GM23248 (cell line): ENCODE measurements around the gene PMAIP1. TPM values are rescaled to one million over a fixed set of nuclear protein-coding genes. Genes with fewer than 3 reads are reported as not detected.
A peak's percentile ranks its signal among the peaks of the same experiment; 100 is the strongest.

Source experiments
- DNase-seq: peaks from one replicate; pipeline ENCODE4 v3.0.0-alpha.2; 2015
- H2AFZ ChIP-seq: fragments of 200-600 bp; sonication (generic); 2 replicates; pipeline ENCODE4 v1.6.1; 2016; ENCODE audit warnings: antibody characterized with exemption
- H3F3A ChIP-seq: fragments of 200-600 bp; sonication (generic); 2 replicates; pipeline ENCODE4 v1.6.1; 2016; ENCODE audit warnings: mild to moderate bottlenecking, antibody characterized with exemption, mixed run types; ENCODE audit not compliant: insufficient read depth
- H3K27ac ChIP-seq: fragments of 200-600 bp; sonication (generic); 2 replicates; pipeline ENCODE4 v1.5.1; 2016; ENCODE audit warnings: mild to moderate bottlenecking
- H3K27me3 ChIP-seq: fragments of 200-600 bp; sonication (generic); replicated peaks from 2 replicates; pipeline ENCODE4 v1.6.1; 2016; ENCODE audit warnings: mild to moderate bottlenecking; ENCODE audit not compliant: insufficient read depth
- H3K36me3 ChIP-seq: fragments of 200-600 bp; sonication (generic); 2 replicates; pipeline ENCODE4 v1.6.1; 2016; ENCODE audit warnings: low read depth, mild to moderate bottlenecking
- H3K4me1 ChIP-seq: fragments of 200-600 bp; sonication (generic); 2 replicates; pipeline ENCODE4 v1.6.1; 2016; ENCODE audit warnings: mild to moderate bottlenecking; ENCODE audit not compliant: insufficient read depth
- H3K4me2 ChIP-seq: fragments of 200-600 bp; sonication (generic); one replicate; pipeline ENCODE4 v1.6.1; 2016; ENCODE audit warnings: mild to moderate bottlenecking; ENCODE audit not compliant: unreplicated experiment
- H3K4me3 ChIP-seq: fragments of 200-600 bp; sonication (generic); 2 replicates; pipeline ENCODE4 v1.5.1; 2016; ENCODE audit warnings: mild to moderate bottlenecking
- H3K79me2 ChIP-seq: fragments of 200-600 bp; sonication (generic); 2 replicates; pipeline ENCODE4 v1.6.1; 2016; ENCODE audit warnings: mild to moderate bottlenecking; ENCODE audit not compliant: insufficient read depth
- H3K9ac ChIP-seq: fragments of 200-600 bp; sonication (generic); 2 replicates; pipeline ENCODE4 v1.6.1; 2016; ENCODE audit warnings: mild to moderate bottlenecking
- H3K9me2 ChIP-seq: fragments of 200-600 bp; sonication (generic); 2 replicates; pipeline ENCODE4 v1.6.1; 2016; ENCODE audit warnings: mixed run types, mild to moderate bottlenecking, moderate library complexity; ENCODE audit not compliant: insufficient read depth
- H3K9me3 ChIP-seq: fragments of 200-600 bp; sonication (generic); one replicate; pipeline ENCODE4 v1.6.1; 2017; ENCODE audit warnings: low read depth
- H4K20me1 ChIP-seq: fragments of 200-600 bp; sonication (generic); 2 replicates; pipeline ENCODE4 v1.6.0; 2016; ENCODE audit not compliant: insufficient read depth
- EZH2 ChIP-seq: fragments of 200-600 bp; sonication (generic); IDR thresholded peaks from 2 replicates; pipeline ENCODE4 v1.6.1; 2018; ENCODE audit warnings: antibody characterized with exemption, mild to moderate bottlenecking; ENCODE audit not compliant: insufficient read depth, poor library complexity, severe bottlenecking
- EZH2phosphoT487 ChIP-seq: fragments of 200-600 bp; sonication (generic); IDR thresholded peaks from 2 replicates; pipeline ENCODE4 v1.6.1; 2018; ENCODE audit warnings: antibody characterized with exemption, moderate library complexity, mild to moderate bottlenecking, low read depth; ENCODE audit not compliant: insufficient read depth
- WGBS, 2 experiments: methylation state at CpG; one replicate each; pipeline ENCODE4 v1.1.6; 2015 to 2017; ENCODE audit warnings: low lambda C conversion rate in 2 of 2, low coverage in 1 of 2; ENCODE audit errors: missing lambda C conversion rate in 2 of 2; 5-methylcytosine and 5-hydroxymethylcytosine counted together
- in situ Hi-C: fragments of 300-500 bp; cut with MboI; formaldehyde crosslinking; loops from 2 replicates; pipeline ENCODE4 v1.15.0; 2020
- polyA plus RNA-seq: library from polyadenylated mRNA; unstranded; fragments of >200 nt; fragmentation: Nextera tagmentation; extraction: Ambion mirVana; gene quantifications from 2 replicates; pipeline ENCODE4 v1.2.1, GENCODE V29; 2016
- total RNA-seq: library from RNA; depleted of rRNA; stranded (reverse); fragments of >200 nt; shearing (Covaris generic); gene quantifications from 2 replicates; pipeline ENCODE4 v1.2.3, GENCODE V29; 2014

The PMAIP1 gene
- total and polyA plus RNA-seq, 2 experiments from 2014 or later: 5.3 to 7.5 TPM

GRCh38 chr18:59902993-59903610 lies 3.3 kb downstream of the PMAIP1 start:
- Histone ChIP-seq H3K9me3 (no peaks in the 10 kb centered on the region), H4K20me1 (no peaks in the 10 kb centered on the region), H3K4me2 (no peak overlapping the region), H3K9me2 (no peaks in the 10 kb centered on the region), H3K27me3 (no peaks in the 10 kb centered on the region), H3K27ac (no peak overlapping the region), H2AFZ (no peak overlapping the region), H3K4me1 (peaks cover 28% of the 10 kb centered on the region), H3K36me3 (peaks cover 5% of the 10 kb centered on the region), H3K9ac (no peak overlapping the region), H3K79me2 (peaks cover 31% of the 10 kb centered on the region), H3K4me3 (no peak overlapping the region), H3F3A (peaks cover 45% of the 10 kb centered on the region)
- WGBS, 2 experiments: 98% methylated on average over 8 of the region's 8 CpGs
- in situ Hi-C loops: no loop called here
- DNase-seq: no peak
- no peak for TF ChIP-seq EZH2
- no peak for TF ChIP-seq EZH2phosphoT487

- no peaks in the 10 kb centered on the region for H4K20me1 ChIP-seq
These were observed 4.3 kb downstream of the PMAIP1 start for GRCh38 chr18:59904011-59904601.

GRCh38 chr18:59905686-59906091 lies 5.9 kb downstream of the PMAIP1 start:
- 87% methylated on average over 4 of the region's 4 CpGs for WGBS, 2 experiments
- in situ Hi-C loops: no loop called here
- H3K79me2 ChIP-seq: peaks cover 18% of the 10 kb centered on the region

More at GRCh38 chr18:59904011-59904601, 4.3 kb downstream of the PMAIP1 start:
- Histone ChIP-seq H3K9me2 (no peaks in the 10 kb centered on the region), H3K9ac (no peak overlapping the region), H3K4me1 (peaks cover 27% of the 10 kb centered on the region), H2AFZ (no peak overlapping the region), H3K36me3 (peaks cover 5% of the 10 kb centered on the region), H3K4me2 (peak overlapping the region; percentile 27), H3F3A (peaks cover 45% of the 10 kb centered on the region), H3K27ac (peak overlapping the region; percentile 60; the same call in 1 of the 2 replicates), H3K27me3 (no peaks in the 10 kb centered on the region), H3K4me3 (no peak overlapping the region), H3K79me2 (peaks cover 21% of the 10 kb centered on the region), H3K9me3 (no peaks in the 10 kb centered on the region)
- in situ Hi-C loops: no loop called here
- 92 to 96% methylated on average over 1 of the region's 1 CpG for WGBS, 2 experiments
- TF ChIP-seq EZH2phosphoT487 (no peak), EZH2 (no peak)
- no peak for DNase-seq

GRCh38 chr18:59906203-59906602 lies 6.4 kb downstream of the PMAIP1 start:
- H3K4me1 ChIP-seq: peaks cover 36% of the 10 kb centered on the region
- H4K20me1 ChIP-seq: no peaks in the 10 kb centered on the region

More at GRCh38 chr18:59905686-59906091, 5.9 kb downstream of the PMAIP1 start:
- Histone ChIP-seq H3K27ac (no peak overlapping the region), H3F3A (peaks cover 45% of the 10 kb centered on the region), H3K36me3 (peaks cover 5% of the 10 kb centered on the region), H3K4me1 (peaks cover 33% of the 10 kb centered on the region), H3K9me3 (no peaks in the 10 kb centered on the region), H2AFZ (no peak overlapping the region), H3K4me3 (no peak overlapping the region), H4K20me1 (no peaks in the 10 kb centered on the region), H3K27me3 (no peaks in the 10 kb centered on the region), H3K4me2 (no peak overlapping the region), H3K9me2 (no peaks in the 10 kb centered on the region), H3K9ac (no peak overlapping the region)
- no peak for DNase-seq
- TF ChIP-seq EZH2 (no peak), EZH2phosphoT487 (no peak)

More at GRCh38 chr18:59906203-59906602, 6.4 kb downstream of the PMAIP1 start:
- no peak overlapping the region for H3K4me2 ChIP-seq
- TF ChIP-seq EZH2phosphoT487 (no peak), EZH2 (no peak)
- no peak overlapping the region for H3K9ac ChIP-seq
- no peak overlapping the region for H3K27ac ChIP-seq
- in situ Hi-C loops: no loop called here
- 71 to 83% methylated on average over 3 of the region's 3 CpGs for WGBS, 2 experiments
- H3K36me3 ChIP-seq: peaks cover 5% of the 10 kb centered on the region
- no peak overlapping the region for H2AFZ ChIP-seq
- no peak overlapping the region for H3K4me3 ChIP-seq
- peaks cover 42% of the 10 kb centered on the region for H3F3A ChIP-seq
- H3K27me3 ChIP-seq: no peaks in the 10 kb centered on the region
- H3K9me2 ChIP-seq: no peaks in the 10 kb centered on the region
- no peaks in the 10 kb centered on the region for H3K9me3 ChIP-seq
- no peak for DNase-seq
- peaks cover 13% of the 10 kb centered on the region for H3K79me2 ChIP-seq
